ENCODE data around the gene GPX2. TPM values are rescaled to one million over a fixed set of nuclear protein-coding genes. Genes with fewer than 3 reads are reported as not detected.

Gene GPX2
- total and polyA plus RNA-seq, 10 of the 15 experiments (the other 5 are each of a cell fraction or from before 2014, with no cell fraction given), result not detected

DNA sequence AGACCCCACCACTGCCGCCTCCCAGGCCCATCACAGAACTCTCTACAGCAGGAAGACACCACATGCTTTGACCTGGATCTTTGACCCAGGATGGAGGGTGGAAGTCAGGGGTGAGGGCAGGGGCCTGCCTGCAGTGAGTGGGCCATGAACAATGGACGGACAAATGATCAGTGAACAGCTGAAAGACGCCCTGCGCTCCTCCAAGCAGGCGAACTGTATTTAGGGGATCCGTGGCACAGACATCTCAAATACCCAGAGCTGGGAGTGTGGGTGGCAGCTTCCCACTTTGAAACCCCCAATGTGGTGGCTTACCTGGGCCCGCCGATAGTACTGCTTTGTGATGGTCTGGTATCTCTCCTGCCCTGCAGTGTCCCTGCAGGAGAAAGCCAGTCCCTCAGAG is 8.7 kb upstream of the GPX2 start:
- FAIRE-seq, result no peak
- CTCF ChIA-PET, result interaction anchor here (0.7 to 2.9 kb wide), 2 partner anchors 15 to 314 kb away, joined by 3 to 12 read pairs; no protein-coding TSS in a partner anchor
- in situ Hi-C loops (cut with MboI), result no loop called here
- TF ChIP-seq, protein P1, sequence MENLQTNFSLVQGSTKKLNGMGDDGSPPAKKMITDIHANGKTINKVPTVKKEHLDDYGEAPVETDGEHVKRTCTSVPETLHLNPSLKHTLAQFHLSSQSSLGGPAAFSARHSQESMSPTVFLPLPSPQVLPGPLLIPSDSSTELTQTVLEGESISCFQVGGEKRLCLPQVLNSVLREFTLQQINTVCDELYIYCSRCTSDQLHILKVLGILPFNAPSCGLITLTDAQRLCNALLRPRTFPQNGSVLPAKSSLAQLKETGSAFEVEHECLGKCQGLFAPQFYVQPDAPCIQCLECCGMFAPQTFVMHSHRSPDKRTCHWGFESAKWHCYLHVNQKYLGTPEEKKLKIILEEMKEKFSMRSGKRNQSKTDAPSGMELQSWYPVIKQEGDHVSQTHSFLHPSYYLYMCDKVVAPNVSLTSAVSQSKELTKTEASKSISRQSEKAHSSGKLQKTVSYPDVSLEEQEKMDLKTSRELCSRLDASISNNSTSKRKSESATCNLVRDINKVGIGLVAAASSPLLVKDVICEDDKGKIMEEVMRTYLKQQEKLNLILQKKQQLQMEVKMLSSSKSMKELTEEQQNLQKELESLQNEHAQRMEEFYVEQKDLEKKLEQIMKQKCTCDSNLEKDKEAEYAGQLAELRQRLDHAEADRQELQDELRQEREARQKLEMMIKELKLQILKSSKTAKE (IDR thresholded peaks at IDR 0.05; ENCODE audit: low read depth, poor library complexity, severe bottlenecking), result no peak
- no peak for TF ChIP-seq PAX5 (IDR thresholded peaks at IDR 0.05; ENCODE audit: borderline replicate concordance, low read depth, low read length)
- no peak for TF ChIP-seq SUPT20H (IDR thresholded peaks at IDR 0.05; ENCODE audit: borderline replicate concordance, control insufficient read depth, low read depth, low read length)
- TF ChIP-seq KAT2A (conservative IDR thresholded peaks at IDR 0.05; ENCODE audit: control insufficient read depth, low read depth, low read length), result no peak
- no peak for TF ChIP-seq TARDBP (IDR thresholded peaks at IDR 0.05; ENCODE audit: borderline replicate concordance)
- TF ChIP-seq SUZ12 (IDR thresholded peaks at IDR 0.05; ENCODE audit: unreplicated experiment), result no peak
- TF ChIP-seq PML (IDR thresholded peaks at IDR 0.05; ENCODE audit: low read length), result no peak
- no peak for TF ChIP-seq ZNF217 (IDR thresholded peaks at IDR 0.05)
- no peak for TF ChIP-seq ZZZ3 (IDR thresholded peaks at IDR 0.05; ENCODE audit: control insufficient read depth, insufficient read length, low read depth)
- TF ChIP-seq, protein P2, sequence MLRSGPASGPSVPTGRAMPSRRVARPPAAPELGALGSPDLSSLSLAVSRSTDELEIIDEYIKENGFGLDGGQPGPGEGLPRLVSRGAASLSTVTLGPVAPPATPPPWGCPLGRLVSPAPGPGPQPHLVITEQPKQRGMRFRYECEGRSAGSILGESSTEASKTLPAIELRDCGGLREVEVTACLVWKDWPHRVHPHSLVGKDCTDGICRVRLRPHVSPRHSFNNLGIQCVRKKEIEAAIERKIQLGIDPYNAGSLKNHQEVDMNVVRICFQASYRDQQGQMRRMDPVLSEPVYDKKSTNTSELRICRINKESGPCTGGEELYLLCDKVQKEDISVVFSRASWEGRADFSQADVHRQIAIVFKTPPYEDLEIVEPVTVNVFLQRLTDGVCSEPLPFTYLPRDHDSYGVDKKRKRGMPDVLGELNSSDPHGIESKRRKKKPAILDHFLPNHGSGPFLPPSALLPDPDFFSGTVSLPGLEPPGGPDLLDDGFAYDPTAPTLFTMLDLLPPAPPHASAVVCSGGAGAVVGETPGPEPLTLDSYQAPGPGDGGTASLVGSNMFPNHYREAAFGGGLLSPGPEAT (IDR thresholded peaks at IDR 0.05; ENCODE audit: low read depth), result no peak
- TF ChIP-seq CREM (IDR thresholded peaks at IDR 0.05; ENCODE audit: low read depth), result no peak
- no peak for TF ChIP-seq SMAD1 (IDR thresholded peaks at IDR 0.05; ENCODE audit: low read depth, partially characterized antibody)
- TF ChIP-seq CBX5 (IDR thresholded peaks at IDR 0.05; ENCODE audit: low read depth), result no peak
- TF ChIP-seq, protein P3, sequence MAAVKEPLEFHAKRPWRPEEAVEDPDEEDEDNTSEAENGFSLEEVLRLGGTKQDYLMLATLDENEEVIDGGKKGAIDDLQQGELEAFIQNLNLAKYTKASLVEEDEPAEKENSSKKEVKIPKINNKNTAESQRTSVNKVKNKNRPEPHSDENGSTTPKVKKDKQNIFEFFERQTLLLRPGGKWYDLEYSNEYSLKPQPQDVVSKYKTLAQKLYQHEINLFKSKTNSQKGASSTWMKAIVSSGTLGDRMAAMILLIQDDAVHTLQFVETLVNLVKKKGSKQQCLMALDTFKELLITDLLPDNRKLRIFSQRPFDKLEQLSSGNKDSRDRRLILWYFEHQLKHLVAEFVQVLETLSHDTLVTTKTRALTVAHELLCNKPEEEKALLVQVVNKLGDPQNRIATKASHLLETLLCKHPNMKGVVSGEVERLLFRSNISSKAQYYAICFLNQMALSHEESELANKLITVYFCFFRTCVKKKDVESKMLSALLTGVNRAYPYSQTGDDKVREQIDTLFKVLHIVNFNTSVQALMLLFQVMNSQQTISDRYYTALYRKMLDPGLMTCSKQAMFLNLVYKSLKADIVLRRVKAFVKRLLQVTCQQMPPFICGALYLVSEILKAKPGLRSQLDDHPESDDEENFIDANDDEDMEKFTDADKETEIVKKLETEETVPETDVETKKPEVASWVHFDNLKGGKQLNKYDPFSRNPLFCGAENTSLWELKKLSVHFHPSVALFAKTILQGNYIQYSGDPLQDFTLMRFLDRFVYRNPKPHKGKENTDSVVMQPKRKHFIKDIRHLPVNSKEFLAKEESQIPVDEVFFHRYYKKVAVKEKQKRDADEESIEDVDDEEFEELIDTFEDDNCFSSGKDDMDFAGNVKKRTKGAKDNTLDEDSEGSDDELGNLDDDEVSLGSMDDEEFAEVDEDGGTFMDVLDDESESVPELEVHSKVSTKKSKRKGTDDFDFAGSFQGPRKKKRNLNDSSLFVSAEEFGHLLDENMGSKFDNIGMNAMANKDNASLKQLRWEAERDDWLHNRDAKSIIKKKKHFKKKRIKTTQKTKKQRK (IDR thresholded peaks at IDR 0.05; ENCODE audit: low read depth, low read length), result no peak

More for the DNA sequence above, 8.7 kb upstream of the GPX2 start:
- no peaks in the 10 kb centered on the region for H3K36me3 ChIP-seq (ENCODE audit: control insufficient read depth in 2 of 2, insufficient read depth in 2 of 2, low read length in 1 of 2)
- H3K9me3 ChIP-seq (replicated peaks; ENCODE audit: control insufficient read depth, insufficient read depth, low read length), result no peaks in the 10 kb centered on the region
- no peaks in the 10 kb centered on the region for H4K20me1 ChIP-seq (ENCODE audit: control insufficient read depth, insufficient read depth)
- no TSS peak for BruUV-seq (replicated peaks)
- no peak overlapping the region for H3K27ac ChIP-seq (ENCODE audit: control insufficient read depth, insufficient read depth)
- POLR2A ChIA-PET, result interaction anchor here (0.6 kb wide), 1 partner anchor 25 kb away, joined by 4 read pairs; no protein-coding TSS in a partner anchor
- no peak overlapping the region for H3K4me3 ChIP-seq
- H3K9ac ChIP-seq (ENCODE audit: control insufficient read depth, insufficient read depth, low read length), result no peak overlapping the region
- RAD21 ChIA-PET (ENCODE audit: unreplicated experiment), result no interaction called here
- no peak overlapping the region for H2AFZ ChIP-seq (ENCODE audit: control insufficient read depth, low read depth, low read length)
- H3K27me3 ChIP-seq (replicated peaks in 1 of 2; ENCODE audit: control insufficient read depth in 2 of 2, insufficient read depth in 2 of 2, low read length in 1 of 2), result no peaks in the 10 kb centered on the region
- peaks cover 19% of the 10 kb centered on the region for H3K4me1 ChIP-seq (ENCODE audit: control insufficient read depth, insufficient read depth, low read length)
- DNase-seq (ENCODE audit: low read depth, low spot score), result no peak
- SMC1A ChIA-PET (ENCODE audit: uncharacterized antibody, unreplicated experiment), result interaction anchor here (3.3 kb wide), 1 partner anchor 15 kb away, joined by 13 read pairs; no protein-coding TSS in a partner anchor
- no peak overlapping the region for H3K4me2 ChIP-seq (ENCODE audit: control insufficient read depth, insufficient read depth)
- no peak for ATAC-seq
- 96% methylated on average over 8 of the region's 8 CpGs for WGBS (ENCODE audit: insufficient coverage, insufficient replicate concordance, low lambda C conversion rate, missing lambda C conversion rate)
- no peaks in the 10 kb centered on the region for H3K79me2 ChIP-seq (ENCODE audit: control insufficient read depth, insufficient read depth, low read length)
- intact Hi-C loops (cut with micrococcal nuclease; ENCODE audit: unreplicated experiment), result no loop called here

All from GM12878 (cell line).